Osteocyte (in vitro differentiated cells): Measurements from ENCODE around the gene NRARP. TPM values are rescaled to one million over a fixed set of nuclear protein-coding genes. Genes with fewer than 3 reads are reported as not detected.

Experiments
- DNase-seq: peaks from one replicate; pipeline ENCODE4 v3.0.0; 2021; ENCODE audit warnings: mixed read lengths; ENCODE audit not compliant: unreplicated experiment; ENCODE audit errors: extremely low spot score
- H3K27ac Mint-ChIP-seq: one replicate; pipeline ENCODE4 v1.8.0; 2021; ENCODE audit warnings: mild to moderate bottlenecking, mixed read lengths; ENCODE audit not compliant: unreplicated experiment
- H3K27me3 Mint-ChIP-seq: one replicate; pipeline ENCODE4 v1.8.0; 2021; ENCODE audit warnings: mixed read lengths; ENCODE audit not compliant: unreplicated experiment
- H3K36me3 Mint-ChIP-seq: one replicate; pipeline ENCODE4 v1.8.0; 2021; ENCODE audit warnings: mixed read lengths; ENCODE audit not compliant: unreplicated experiment
- H3K4me1 Mint-ChIP-seq: one replicate; pipeline ENCODE4 v1.8.0; 2021; ENCODE audit warnings: mixed read lengths; ENCODE audit not compliant: unreplicated experiment
- H3K4me3 Mint-ChIP-seq: one replicate; pipeline ENCODE4 v1.8.0; 2021; ENCODE audit warnings: mild to moderate bottlenecking, moderate library complexity, mixed read lengths; ENCODE audit not compliant: unreplicated experiment
- H3K9me3 Mint-ChIP-seq: one replicate; pipeline ENCODE4 v1.8.0; 2021; ENCODE audit warnings: mixed read lengths; ENCODE audit not compliant: unreplicated experiment
- CTCF ChIP-seq: fragments of 200-600 bp; sonication (generic); IDR thresholded peaks from 2 replicates; pipeline ENCODE4 v1.5.0; 2021; ENCODE audit warnings: antibody characterized with exemption, mild to moderate bottlenecking, moderate library complexity
- total RNA-seq: library from RNA; stranded (reverse); gene quantifications from 2 replicates; pipeline ENCODE4 v1.2.1, GENCODE V29; 2021

Gene NRARP
- total RNA-seq, 1 donor from 2014 or later: 2.1 TPM

GRCh38 chr9:137317718-137318511 lies 15.8 kb upstream of the NRARP start:
- DNase-seq: no peak
- no peak for TF ChIP-seq CTCF
- Mint-ChIP-seq H3K27me3 (no peaks in the 10 kb centered on the region), H3K4me3 (no peak overlapping the region), H3K9me3 (no peaks in the 10 kb centered on the region), H3K36me3 (no peaks in the 10 kb centered on the region), H3K27ac (no peak overlapping the region), H3K4me1 (peaks cover 10% of the 10 kb centered on the region)

GRCh38 chr9:137317021-137317717 lies 15.1 kb upstream of the NRARP start:
- no peak for DNase-seq
- H3K27ac Mint-ChIP-seq: no peak overlapping the region
- no peaks in the 10 kb centered on the region for H3K27me3 Mint-ChIP-seq
- H3K4me3 Mint-ChIP-seq: no peak overlapping the region
- no peaks in the 10 kb centered on the region for H3K9me3 Mint-ChIP-seq
- peaks cover 10% of the 10 kb centered on the region for H3K4me1 Mint-ChIP-seq
- TF ChIP-seq CTCF: no peak
- no peaks in the 10 kb centered on the region for H3K36me3 Mint-ChIP-seq

GRCh38 chr9:137316012-137316981 lies 14.2 kb upstream of the NRARP start:
- Mint-ChIP-seq H3K4me3 (no peak overlapping the region), H3K36me3 (no peaks in the 10 kb centered on the region)
- no peak for DNase-seq

GRCh38 chr9:137315581-137316011 lies 13.5 kb upstream of the NRARP start:
- H3K4me1 Mint-ChIP-seq: peaks cover 7% of the 10 kb centered on the region
- no peak overlapping the region for H3K27ac Mint-ChIP-seq
- no peak for TF ChIP-seq CTCF
- H3K27me3 Mint-ChIP-seq: no peaks in the 10 kb centered on the region
- H3K4me3 Mint-ChIP-seq: no peak overlapping the region
- H3K9me3 Mint-ChIP-seq: no peaks in the 10 kb centered on the region
- no peaks in the 10 kb centered on the region for H3K36me3 Mint-ChIP-seq
- DNase-seq: no peak

More at GRCh38 chr9:137316012-137316981, 14.2 kb upstream of the NRARP start:
- Mint-ChIP-seq H3K9me3 (no peaks in the 10 kb centered on the region), H3K27ac (no peak overlapping the region), H3K4me1 (peaks cover 10% of the 10 kb centered on the region), H3K27me3 (no peaks in the 10 kb centered on the region)
- no peak for TF ChIP-seq CTCF
